Hematopoietic multipotent progenitor cell treated with erythropoietin and hydrocortisone succinate and interleukin-3 and kit ligand, for 15 days (in vitro differentiated cells): ENCODE results near the gene GC.
A peak's percentile ranks its signal among the peaks of the same experiment; 100 is the strongest.
"Not testable (repeated sequence)": the region's sequence is repeated elsewhere in the genome, so short reads cannot be mapped to it uniquely, and the experiment has no call there.

Source experiments
- DNase-seq: peaks from one replicate; pipeline ENCODE4 v3.0.0-alpha.2; 2015; ENCODE audit warnings: low spot score

The GC gene

GRCh38 chr4:71765821-71766383 lies 18.0 kb downstream of the GC start:
- DNase-seq: no peak

DNA sequence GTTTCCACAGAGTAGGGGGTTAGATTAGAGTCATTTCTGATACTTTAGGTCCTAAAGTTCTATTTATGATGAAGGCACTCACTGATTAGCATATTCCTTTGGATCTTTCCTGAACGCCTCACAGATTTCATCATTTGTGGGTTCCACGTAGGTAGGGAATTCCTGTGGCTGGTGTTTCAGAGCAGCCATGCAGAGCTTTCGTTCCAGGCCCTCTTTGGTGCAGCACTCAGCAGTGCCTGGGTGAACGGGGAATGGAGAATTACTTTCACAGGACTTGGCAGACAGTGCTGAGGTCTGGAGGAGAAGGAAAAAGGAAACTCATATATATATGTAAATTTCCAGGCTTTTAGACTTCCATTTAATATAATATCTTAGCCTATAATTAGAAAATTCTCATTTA lies 18.5 kb downstream of the GC start:
- no peak for DNase-seq

- DNase-seq: no peak
Observed at GRCh38 chr4:71752383-71753042, 31.4 kb downstream of the GC start.

- no peak for DNase-seq
Observed at GRCh38 chr4:71749008-71749594, 34.8 kb downstream of the GC start.

GRCh38 chr4:71746379-71746778 lies 37.5 kb downstream of the GC start:
- DNase-seq: no peak

GRCh38 chr4:71738782-71739181 lies 45.1 kb downstream of the GC start:
- not testable (repeated sequence) for DNase-seq

DNA sequence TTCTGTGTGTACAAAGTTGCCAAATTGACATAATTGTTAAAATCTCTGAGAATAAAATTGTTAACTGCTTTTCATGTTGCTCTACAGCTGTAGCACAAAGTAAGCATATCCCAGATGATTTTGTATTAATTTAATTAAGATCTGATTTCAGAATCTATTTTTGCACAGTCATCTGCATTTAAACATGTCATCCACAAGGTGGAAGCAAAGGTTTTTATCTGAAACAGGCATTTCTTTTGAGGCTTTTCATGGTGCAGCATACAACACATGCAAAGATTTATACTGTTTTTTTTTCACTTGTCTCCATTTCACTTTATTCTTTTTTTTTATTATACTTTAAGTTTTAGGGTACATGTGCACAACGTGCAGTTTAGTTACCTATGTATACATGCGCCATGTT lies 51.2 kb downstream of the GC start:
- no peak for DNase-seq

DNA sequence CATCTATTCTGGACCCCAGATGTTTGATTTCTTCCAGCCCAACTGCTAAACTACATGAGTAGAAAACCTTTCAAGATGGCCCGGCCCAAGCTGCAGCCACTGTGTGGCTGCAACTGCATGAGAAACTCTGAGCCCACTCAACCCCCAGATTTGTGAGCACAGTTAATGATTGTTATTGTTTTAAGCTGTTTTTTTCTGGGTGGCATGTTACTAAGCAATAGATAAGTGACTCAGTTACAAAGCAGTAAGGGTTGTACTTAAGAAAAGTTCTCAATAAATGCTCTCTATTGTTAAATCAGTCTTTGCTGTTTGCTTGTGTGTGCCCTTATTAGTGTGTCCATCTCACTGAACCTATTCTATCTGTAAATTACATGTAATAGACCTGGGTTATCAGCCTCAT lies 51.8 kb downstream of the GC start:
- no peak for DNase-seq

DNA sequence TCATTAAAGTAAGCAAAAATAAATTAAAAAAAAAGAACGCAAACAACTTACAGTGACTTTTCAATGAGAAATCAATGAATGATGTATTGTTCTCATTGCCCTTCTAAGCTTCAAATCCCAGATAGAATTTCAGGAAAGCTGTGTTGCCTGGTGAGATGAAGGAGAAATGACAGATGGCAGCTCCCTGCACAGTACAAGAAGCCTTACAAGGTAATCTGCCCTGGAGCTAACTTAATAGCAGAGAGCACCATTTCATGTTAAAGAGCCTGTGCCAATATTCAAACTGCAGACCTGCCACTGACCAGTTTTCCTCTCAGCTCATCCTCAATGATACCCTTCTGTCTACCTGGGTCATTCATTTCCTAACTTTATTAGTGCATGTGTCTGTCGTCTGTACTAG lies 54.0 kb downstream of the GC start:
- DNase-seq: no peak

- DNase-seq: peak; percentile 5
Observed at GRCh38 chr4:71713611-71714203, 70.2 kb downstream of the GC start.

DNA sequence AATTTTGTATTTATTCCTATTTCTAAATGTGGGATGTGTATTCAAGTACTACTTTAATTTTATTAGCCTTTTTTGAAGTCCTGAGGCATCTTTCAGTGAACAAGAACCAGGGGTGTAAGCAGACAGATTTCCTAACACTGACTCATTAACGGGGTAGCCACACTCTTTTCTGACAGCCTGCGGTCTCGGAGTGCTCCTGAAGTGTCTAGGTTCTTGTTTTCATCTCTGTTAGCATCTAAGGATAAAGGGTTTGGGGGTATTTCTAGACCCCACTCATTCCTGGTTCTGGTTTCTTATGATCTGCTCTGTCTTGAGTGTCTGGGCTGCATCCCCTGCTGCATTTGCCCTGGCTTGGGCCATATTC lies 71.9 kb downstream of the GC start:
- no peak for DNase-seq

DNA sequence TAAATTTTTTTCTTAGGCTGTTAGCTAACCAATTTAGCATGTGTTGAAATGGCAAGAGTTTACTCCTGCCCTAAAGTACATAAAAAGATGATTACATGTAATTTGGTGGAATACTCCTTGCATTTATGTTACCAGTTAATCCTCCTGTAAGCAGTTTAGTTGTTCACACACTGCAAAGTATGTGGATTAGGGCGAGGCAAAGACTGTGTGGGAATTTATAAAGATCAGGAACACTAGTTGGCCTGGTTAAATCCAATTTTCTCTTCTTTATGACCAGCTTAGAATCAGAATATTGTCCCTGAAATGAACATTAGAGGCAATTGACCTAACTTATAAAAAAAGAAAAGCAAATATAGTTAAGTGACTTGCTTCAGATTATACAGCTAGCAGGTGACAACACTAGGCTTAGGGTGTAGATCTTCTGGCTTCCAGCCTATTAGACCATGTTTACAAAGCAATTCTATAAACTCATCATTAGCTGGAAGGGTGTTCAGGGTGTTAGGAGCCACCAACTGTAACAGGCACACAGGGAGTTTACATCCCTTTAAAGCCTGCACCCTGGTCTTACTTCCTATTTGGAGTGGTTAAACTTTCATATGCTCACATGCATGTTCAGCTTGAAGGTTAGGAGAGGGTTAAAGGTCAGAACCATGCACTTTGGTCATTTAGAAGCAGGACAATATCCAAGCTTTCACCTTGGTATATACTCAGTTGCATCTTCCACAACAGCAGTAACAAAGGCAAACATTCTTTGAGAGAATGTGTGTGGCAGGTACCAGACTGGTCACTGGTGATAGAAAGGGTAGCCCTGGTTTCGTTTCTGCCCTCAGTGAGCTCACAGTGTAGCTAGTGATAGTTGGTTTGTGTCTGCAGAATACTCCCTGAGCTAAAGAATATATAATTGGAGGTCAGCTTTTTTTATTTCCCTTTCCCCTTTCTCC lies 72.6 kb downstream of the GC start:
- no peak for DNase-seq

DNA sequence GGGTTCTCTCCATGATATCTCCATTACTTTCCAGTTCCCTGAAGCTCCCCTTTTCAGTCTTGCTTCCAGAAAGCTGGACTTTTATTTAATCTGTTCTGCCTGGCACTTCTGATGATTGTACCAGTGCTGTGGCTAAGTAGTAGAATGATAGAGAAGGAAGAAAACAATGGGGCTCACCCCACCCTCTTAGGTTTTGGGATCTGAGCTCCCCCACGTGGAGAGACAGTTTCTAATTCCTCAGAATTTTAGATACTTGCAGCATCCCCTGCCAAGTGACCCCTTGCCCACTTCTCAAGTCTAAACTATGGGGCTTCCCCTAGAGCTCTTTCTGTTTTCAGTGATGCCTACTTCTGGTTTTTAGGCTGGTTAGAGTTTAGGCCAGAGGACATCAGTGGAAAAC lies 73.9 kb downstream of the GC start:
- DNase-seq: no peak

DNA sequence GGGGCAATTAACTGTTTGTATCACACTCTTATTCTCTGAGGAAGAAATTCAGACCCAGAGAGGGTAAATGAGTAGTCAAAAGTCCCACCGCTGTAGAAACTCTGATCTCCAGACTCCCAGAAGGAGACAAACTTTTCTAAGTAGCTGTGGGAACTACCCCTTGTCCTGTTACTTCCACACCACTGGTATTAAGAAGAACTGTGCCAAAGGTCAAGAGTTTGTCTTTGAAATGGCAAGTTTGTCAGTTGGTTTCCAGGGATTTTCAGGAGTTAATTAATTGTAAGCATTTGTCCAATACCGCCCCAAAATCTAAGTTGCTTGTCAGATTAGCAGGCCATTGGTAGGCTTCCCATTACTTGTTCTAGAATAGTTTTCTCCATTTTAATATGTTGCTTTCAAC lies 85.7 kb downstream of the GC start:
- no peak for DNase-seq

DNA sequence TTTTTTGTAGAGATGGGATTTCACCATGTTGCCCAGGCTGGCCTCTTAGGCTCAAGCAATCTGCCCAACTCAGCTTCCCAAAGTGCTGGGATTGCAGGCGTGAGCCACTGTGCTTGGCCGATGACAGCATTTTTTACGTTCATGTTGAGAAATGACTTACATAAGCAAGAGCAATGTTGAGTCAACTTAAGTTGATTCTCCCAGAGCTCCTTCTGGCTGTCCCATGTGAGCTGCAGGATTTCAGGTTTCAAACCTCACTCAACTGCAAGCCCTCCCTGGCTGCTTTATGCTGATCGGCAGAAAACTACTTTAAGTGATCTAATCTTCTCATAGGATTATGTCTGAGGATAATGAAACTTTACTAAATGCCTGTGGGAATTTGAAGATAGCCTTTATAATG lies 86.8 kb downstream of the GC start:
- no peak for DNase-seq

DNA sequence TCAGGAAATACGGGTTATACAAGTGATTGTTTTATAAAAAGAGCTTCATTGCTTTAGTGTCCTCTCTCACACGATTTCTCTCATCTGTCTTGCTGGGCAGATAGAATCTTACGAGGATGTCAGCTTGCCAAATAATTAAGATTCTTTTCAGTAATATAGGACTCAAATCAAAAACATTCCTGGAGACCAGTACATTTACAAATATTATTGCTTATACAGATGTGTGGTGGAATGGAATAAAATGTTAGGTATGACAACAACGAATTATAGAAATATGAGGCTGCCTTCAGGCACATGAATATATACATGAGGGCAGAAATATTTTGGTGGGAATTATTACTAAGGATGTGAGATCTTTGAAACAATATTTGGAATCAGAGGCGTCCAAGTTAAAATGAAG lies 88.9 kb downstream of the GC start:
- no peak for DNase-seq

- DNase-seq: no peak
Observed at GRCh38 chr4:71692963-71693362, 90.9 kb downstream of the GC start.

DNA sequence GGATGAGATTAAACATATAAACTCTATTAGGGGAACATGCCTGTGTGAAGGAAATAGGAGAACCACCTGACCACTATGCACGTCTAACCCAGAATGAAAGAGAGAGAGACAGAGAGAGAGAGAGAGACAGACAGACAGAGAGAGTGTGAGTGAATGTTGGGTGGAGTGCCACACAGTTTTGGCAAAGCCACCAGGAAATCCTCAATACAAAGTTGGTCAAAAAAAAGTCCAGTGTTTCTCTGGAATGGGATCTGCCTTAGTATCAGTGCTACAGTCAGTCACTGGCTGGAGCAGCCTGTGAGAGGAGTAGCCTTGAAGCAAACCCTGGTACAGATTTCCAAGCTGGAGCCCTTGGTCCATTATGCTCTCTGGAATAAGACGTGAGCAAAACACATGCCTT lies 91.7 kb downstream of the GC start:
- DNase-seq: no peak
